Cardiac fibroblast (primary cell): ENCODE data around the gene MVD.

Experiments
- DNase-seq, 2 donors: peaks; one replicate each; pipeline versions ENCODE4 v3.0.0 to v3.0.0-alpha.2; 2010; ENCODE audit warnings: low read depth in 2 of 2
- H3K4me3 ChIP-seq, 2 donors: replicated peaks in 1 of 2; 1 replicate in 1 of 2; 2 replicates in 1 of 2; pipeline ENCODE4 v1.5.1; 2011; ENCODE audit warnings: low read depth in 2 of 2, low read length in 2 of 2, mild to moderate bottlenecking in 2 of 2, moderate library complexity in 1 of 2
- CTCF ChIP-seq: IDR thresholded peaks from one replicate; pipeline ENCODE4 v1.5.1; 2011; ENCODE audit warnings: low read depth, mild to moderate bottlenecking, low read length, inconsistent platforms

Gene MVD

GRCh38 chr16:88686439-88687253, 23.8 kb upstream of the MVD start, which contains the start of gene SNAI3:
SNAI3 (minus strand) TSS chr16:88686507; CDS start chr16:88686406, 101 bp downstream.
- peak; percentile 39 to 51 for DNase-seq
- peak within 1 kb of the TSS; percentile 43 to 50 for H3K4me3 ChIP-seq
- no peak for TF ChIP-seq CTCF

GRCh38 chr16:88686062-88686438, 23.2 kb upstream of the MVD start:
- TF ChIP-seq CTCF, result no peak
- DNase-seq, result no peak
- H3K4me3 ChIP-seq, result peak overlapping the region; percentile 43 to 50

- DNase-seq, result peak; percentile 59 to 68
- TF ChIP-seq CTCF, result peak; percentile 87
- H3K4me3 ChIP-seq, result peak overlapping the region in 1 of 2 donors; percentile 50
These were observed 22.5 kb upstream of the MVD start for GRCh38 chr16:88685156-88686061.

GRCh38 chr16:88684569-88685155, 21.8 kb upstream of the MVD start:
- DNase-seq, result no peak
- no peak for TF ChIP-seq CTCF
- no peak overlapping the region for H3K4me3 ChIP-seq

- no peak overlapping the region for H3K4me3 ChIP-seq
- no peak for DNase-seq
- no peak for TF ChIP-seq CTCF
These were observed 19.0 kb upstream of the MVD start for GRCh38 chr16:88681709-88682451.

GRCh38 chr16:88681084-88681680, 18.3 kb upstream of the MVD start:
- no peak overlapping the region for H3K4me3 ChIP-seq
- no peak for DNase-seq
- peak; percentile 20 for TF ChIP-seq CTCF
